Measurements from ENCODE around the gene EIF5. TPM values are rescaled to one million over a fixed set of nuclear protein-coding genes. Genes with fewer than 3 reads are reported as not detected.

Gene EIF5
- total RNA-seq, 1 donor from 2014 or later = 256 TPM

GRCh38 chr14:103340480-103341212 lies 6.6 kb downstream of the EIF5 start:
- H3K27ac Mint-ChIP-seq = peak overlapping the region; percentile 5
- TF ChIP-seq CTCF (IDR thresholded peaks at IDR 0.05; ENCODE audit: unreplicated experiment) = no peak
- H3K4me3 Mint-ChIP-seq = no peak overlapping the region
- peaks cover 11% of the 10 kb centered on the region for H3K4me1 Mint-ChIP-seq
- H3K9me3 Mint-ChIP-seq = no peaks in the 10 kb centered on the region
- H3K36me3 Mint-ChIP-seq = peaks cover 79% of the 10 kb centered on the region
- no peak for DNase-seq (ENCODE audit: low spot score in 2 of 2, unreplicated experiment in 2 of 2)
- no peaks in the 10 kb centered on the region for H3K27me3 Mint-ChIP-seq (ENCODE audit: low read depth)

- H3K27ac Mint-ChIP-seq = peak overlapping the region; percentile 47
- TF ChIP-seq CTCF (IDR thresholded peaks at IDR 0.05; ENCODE audit: unreplicated experiment) = no peak
- H3K4me3 Mint-ChIP-seq = no peak overlapping the region
- peaks cover 72% of the 10 kb centered on the region for H3K36me3 Mint-ChIP-seq
- no peaks in the 10 kb centered on the region for H3K27me3 Mint-ChIP-seq (ENCODE audit: low read depth)
- peaks cover 4% of the 10 kb centered on the region for H3K4me1 Mint-ChIP-seq
- no peaks in the 10 kb centered on the region for H3K9me3 Mint-ChIP-seq
- DNase-seq (ENCODE audit: low spot score in 2 of 2, unreplicated experiment in 2 of 2) = no peak
Measured at GRCh38 chr14:103341250-103342129, 7.5 kb downstream of the EIF5 start.

- TF ChIP-seq CTCF (IDR thresholded peaks at IDR 0.05; ENCODE audit: unreplicated experiment) = no peak
- peaks cover 56% of the 10 kb centered on the region for H3K36me3 Mint-ChIP-seq
- H3K4me3 Mint-ChIP-seq = no peak overlapping the region
- DNase-seq (ENCODE audit: low spot score in 2 of 2, unreplicated experiment in 2 of 2) = no peak
- no peaks in the 10 kb centered on the region for H3K4me1 Mint-ChIP-seq
- H3K27me3 Mint-ChIP-seq (ENCODE audit: low read depth) = no peaks in the 10 kb centered on the region
- no peak overlapping the region for H3K27ac Mint-ChIP-seq
- H3K9me3 Mint-ChIP-seq = no peaks in the 10 kb centered on the region
Measured at GRCh38 chr14:103343164-103343879, 9.3 kb downstream of the EIF5 start.

GRCh38 chr14:103343905-103344797 lies 10.1 kb downstream of the EIF5 start:
- Mint-ChIP-seq H3K36me3 (peaks cover 49% of the 10 kb centered on the region), H3K27ac (peak overlapping the region; percentile 24), H3K4me1 (no peaks in the 10 kb centered on the region), H3K4me3 (no peak overlapping the region), H3K27me3 (ENCODE audit: low read depth) (no peaks in the 10 kb centered on the region), H3K9me3 (no peaks in the 10 kb centered on the region)
- no peak for TF ChIP-seq CTCF (IDR thresholded peaks at IDR 0.05; ENCODE audit: unreplicated experiment)
- no peak for DNase-seq (ENCODE audit: low spot score in 2 of 2, unreplicated experiment in 2 of 2)

GRCh38 chr14:103346286-103346685 lies 12.2 kb downstream of the EIF5 start:
- Mint-ChIP-seq H3K36me3 (peaks cover 34% of the 10 kb centered on the region), H3K27ac (no peak overlapping the region), H3K4me1 (no peaks in the 10 kb centered on the region)

More at GRCh38 chr14:103346286-103346685, 12.2 kb downstream of the EIF5 start:
- no peak overlapping the region for H3K4me3 Mint-ChIP-seq
- H3K9me3 Mint-ChIP-seq = no peaks in the 10 kb centered on the region
- H3K27me3 Mint-ChIP-seq (ENCODE audit: low read depth) = no peaks in the 10 kb centered on the region
- no peak for TF ChIP-seq CTCF (IDR thresholded peaks at IDR 0.05; ENCODE audit: unreplicated experiment)
- DNase-seq (ENCODE audit: low spot score in 2 of 2, unreplicated experiment in 2 of 2) = no peak
